SK-MEL-5 (cell line): ENCODE data around the gene C6orf89. TPM values are rescaled to one million over a fixed set of nuclear protein-coding genes. Genes with fewer than 3 reads are reported as not detected.
"Not testable (repeated sequence)": the region's sequence is repeated elsewhere in the genome, so short reads cannot be mapped to it uniquely, and the experiment has no call there.

Experiments used
- DNase-seq: peaks from one replicate; pipeline ENCODE4 v3.0.0-alpha.2; 2016; ENCODE audit warnings: low read depth, low spot score
- in situ Hi-C: cut with HindIII; loops from 2 replicates; pipeline ENCODE4 v1.10.0; 2016; ENCODE audit warnings: low sequenced_read_pairs, high pct_unique_total_duplicates, low pct_unique_long_range_greater_than_20kb
- total RNA-seq: library from RNA; depleted of rRNA; stranded (reverse); fragments of >200 nt; shearing (Covaris generic); gene quantifications from 2 replicates; pipeline ENCODE4 v1.2.3, GENCODE V29; 2014

Gene C6orf89
- total RNA-seq, 1 experiment from 2014 or later = 47.0 TPM

- no peak for DNase-seq
- in situ Hi-C loops = no loop called here
Measured at GRCh38 chr6:36930483-36930882, 44.7 kb downstream of the C6orf89 start.

- no peak for DNase-seq
- in situ Hi-C loops = no loop called here
Measured at GRCh38 chr6:36933102-36933501, 47.4 kb downstream of the C6orf89 start.

GRCh38 chr6:36933519-36933918, 47.8 kb downstream of the C6orf89 start:
- in situ Hi-C loops = no loop called here
- no peak for DNase-seq

GRCh38 chr6:36934901-36935300, 49.1 kb downstream of the C6orf89 start:
- DNase-seq = no peak
- in situ Hi-C loops = no loop called here

- no peak for DNase-seq
- in situ Hi-C loops = no loop called here
Measured at GRCh38 chr6:36936824-36937223, 51.1 kb downstream of the C6orf89 start.

- DNase-seq = no peak
- in situ Hi-C loops = no loop called here
Measured at GRCh38 chr6:36937896-36938295, 52.1 kb downstream of the C6orf89 start.

GRCh38 chr6:36938536-36938935, 52.8 kb downstream of the C6orf89 start:
- no peak for DNase-seq
- in situ Hi-C loops = no loop called here

- DNase-seq, in situ Hi-C loops: not testable (repeated sequence)
Measured at GRCh38 chr6:36939005-36939404, 53.3 kb downstream of the C6orf89 start.

GRCh38 chr6:36940027-36940426, 54.3 kb downstream of the C6orf89 start:
- in situ Hi-C loops = no loop called here

GRCh38 chr6:36941561-36941960, 55.8 kb downstream of the C6orf89 start:
- DNase-seq, in situ Hi-C loops: not testable (repeated sequence)

More at GRCh38 chr6:36940027-36940426, 54.3 kb downstream of the C6orf89 start:
- DNase-seq = no peak

- DNase-seq, in situ Hi-C loops: not testable (repeated sequence)
Measured at GRCh38 chr6:36942329-36942728, 56.6 kb downstream of the C6orf89 start.

GRCh38 chr6:36944650-36945049, 58.9 kb downstream of the C6orf89 start:
- in situ Hi-C loops = no loop called here

GRCh38 chr6:36945301-36945700, 59.5 kb downstream of the C6orf89 start:
- no peak for DNase-seq
- in situ Hi-C loops = no loop called here

More at GRCh38 chr6:36944650-36945049, 58.9 kb downstream of the C6orf89 start:
- DNase-seq = no peak

GRCh38 chr6:36946526-36946925, 60.8 kb downstream of the C6orf89 start:
- DNase-seq = no peak
- in situ Hi-C loops = no loop called here

GRCh38 chr6:36947570-36948351, 62.0 kb downstream of the C6orf89 start:
- in situ Hi-C loops = no loop called here
- peak; percentile 93 for DNase-seq

GRCh38 chr6:36949076-36949475, 63.3 kb downstream of the C6orf89 start:
- DNase-seq, in situ Hi-C loops: not testable (repeated sequence)

GRCh38 chr6:36949636-36950035, 63.9 kb downstream of the C6orf89 start:
- DNase-seq = no peak
- in situ Hi-C loops = no loop called here

- in situ Hi-C loops = no loop called here
- no peak for DNase-seq
Measured at GRCh38 chr6:36953931-36954261, 68.1 kb downstream of the C6orf89 start.

- in situ Hi-C loops = no loop called here
- DNase-seq = no peak
Measured at GRCh38 chr6:36954262-36954931, 68.6 kb downstream of the C6orf89 start, which contains the start of gene PI16. Gene PI16 (plus strand): TSS chr6:36954738. CDS start chr6:36954761, 23 bp downstream.
